OCI-M2 (cell line): ENCODE results near the gene METTL14.
"Not testable (repeated sequence)": the region's sequence is repeated elsewhere in the genome, so short reads cannot be mapped to it uniquely, and the experiment has no call there.

Source experiments
- DNase-seq: peaks from one replicate; lab custom pipeline; 2025; ENCODE audit not compliant: unreplicated experiment; lab: John Stamatoyannopoulos, UW

The METTL14 gene

GRCh38 chr4:118684873-118685811 is at the start of gene METTL14:
Gene METTL14 (plus strand): TSS chr4:118685392. CDS start chr4:118685535, 143 bp downstream.
- peak; percentile 41 for DNase-seq

- DNase-seq, result not testable (repeated sequence)
Measured at GRCh38 chr4:118636126-118636525, 49.1 kb upstream of the METTL14 start.

GRCh38 chr4:118664665-118665064 is 20.5 kb upstream of the METTL14 start:
- not testable (repeated sequence) for DNase-seq

GRCh38 chr4:118669220-118669619 is 16.0 kb upstream of the METTL14 start:
- DNase-seq, result peak; percentile 3

GRCh38 chr4:118670968-118671367 is 14.2 kb upstream of the METTL14 start:
- DNase-seq, result not testable (repeated sequence)

GRCh38 chr4:118676128-118676527 is 9.1 kb upstream of the METTL14 start:
- DNase-seq, result no peak

GRCh38 chr4:118680808-118681207 is 4.4 kb upstream of the METTL14 start:
- no peak for DNase-seq

- no peak for DNase-seq
Measured at GRCh38 chr4:118682928-118683327, 2.3 kb upstream of the METTL14 start.

GRCh38 chr4:118683513-118683912 is 1.7 kb upstream of the METTL14 start:
- no peak for DNase-seq

- DNase-seq, result no peak
Measured at GRCh38 chr4:118703118-118703517, 17.9 kb downstream of the METTL14 start.

- DNase-seq, result no peak
Measured at GRCh38 chr4:118711052-118711451, 25.9 kb downstream of the METTL14 start.

GRCh38 chr4:118712872-118713271 is 27.7 kb downstream of the METTL14 start:
- no peak for DNase-seq

GRCh38 chr4:118714682-118715081 is 29.5 kb downstream of the METTL14 start:
- no peak for DNase-seq

- DNase-seq, result no peak
Measured at GRCh38 chr4:118716304-118716703, 31.1 kb downstream of the METTL14 start.

- DNase-seq, result no peak
Measured at GRCh38 chr4:118718511-118719170, 33.4 kb downstream of the METTL14 start.

GRCh38 chr4:118721752-118722151 is 36.6 kb downstream of the METTL14 start:
- no peak for DNase-seq

- DNase-seq, result no peak
Measured at GRCh38 chr4:118723369-118723768, 38.2 kb downstream of the METTL14 start.

- DNase-seq, result no peak
Measured at GRCh38 chr4:118727360-118727759, 42.2 kb downstream of the METTL14 start.

- DNase-seq, result no peak
Measured at GRCh38 chr4:118729287-118730286, 44.4 kb downstream of the METTL14 start.

GRCh38 chr4:118730683-118731082 is 45.5 kb downstream of the METTL14 start:
- no peak for DNase-seq
